NCI-H510A treated with DMSO at 0.1 percent for 48 hours (cell line): ENCODE data around the gene DNM1L.

Experiments used
- DNase-seq: peaks from one replicate; lab custom pipeline; 2025; lab: John Stamatoyannopoulos, UW

The DNM1L gene

DNA sequence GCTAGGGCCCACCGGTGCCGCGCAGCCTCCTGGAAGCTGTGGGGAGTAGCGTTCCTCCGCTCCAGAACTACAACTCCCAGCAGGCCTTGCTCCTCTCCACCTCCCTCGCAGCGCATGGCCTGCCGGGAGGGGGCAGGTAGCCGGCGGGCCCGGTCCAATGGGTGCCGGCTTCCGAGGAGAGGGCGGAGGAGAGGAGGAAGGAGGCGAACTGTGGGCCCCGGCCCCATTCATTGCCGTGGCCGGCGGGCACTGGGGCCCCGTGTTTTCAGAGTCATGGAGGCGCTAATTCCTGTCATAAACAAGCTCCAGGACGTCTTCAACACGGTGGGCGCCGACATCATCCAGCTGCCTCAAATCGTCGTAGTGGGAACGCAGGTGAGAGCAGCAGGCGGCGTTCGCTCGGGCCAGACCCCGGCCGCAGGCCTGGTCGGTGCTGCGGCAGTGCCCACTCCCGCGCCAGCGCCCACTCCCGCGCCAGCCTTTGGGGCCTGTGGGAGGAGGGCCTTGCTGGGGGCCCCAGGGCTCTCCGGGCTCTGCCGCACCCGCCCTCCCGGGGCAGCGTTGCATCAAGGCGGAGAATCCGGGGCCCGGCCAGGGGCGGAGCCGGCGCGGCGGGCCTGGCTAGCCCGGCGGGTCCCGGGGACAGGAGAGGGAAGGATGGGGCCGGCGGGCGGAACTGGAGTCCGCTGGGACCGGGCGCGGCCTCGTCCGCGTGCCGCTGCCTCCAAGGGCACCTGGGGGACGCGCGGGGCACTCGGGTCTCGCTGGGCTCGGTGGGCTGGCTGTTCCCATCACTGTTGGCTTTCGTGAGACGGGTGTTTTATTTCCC lies at the start of gene DNM1L:
TSS of gene DNM1L (plus strand) at position 211 of the 829 bp plus-strand sequence. CDS start at position 274, 63 bp downstream.
- DNase-seq, result peak; percentile 64

DNA sequence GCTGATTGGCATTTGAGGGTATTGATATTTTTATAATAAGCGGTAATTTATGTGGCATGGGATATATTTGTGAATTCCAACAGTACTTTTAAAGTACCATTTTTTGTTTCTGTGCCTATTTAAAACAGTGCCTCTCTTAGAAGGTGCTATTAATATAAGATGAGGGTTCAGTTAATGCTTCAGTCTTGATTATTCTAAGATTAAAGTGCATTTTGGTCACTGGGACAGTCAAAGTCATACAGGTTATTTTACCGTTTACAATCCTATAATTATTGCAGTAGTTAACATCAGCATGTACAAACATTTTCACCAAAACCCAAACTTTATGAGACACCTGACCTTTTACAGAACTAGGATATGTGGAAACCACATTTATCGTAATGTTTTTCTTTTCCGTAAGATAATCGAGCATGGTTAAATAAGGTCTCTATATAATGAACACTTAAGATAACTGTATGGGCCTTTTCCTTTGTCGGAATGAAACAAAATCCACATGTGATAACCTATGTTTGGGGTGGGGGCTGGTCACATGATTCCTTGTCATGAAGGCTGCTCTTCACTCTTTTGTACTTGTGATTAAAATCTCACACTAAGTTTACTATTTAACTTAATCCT lies 37.7 kb upstream of the DNM1L start:
- DNase-seq, result no peak

DNA sequence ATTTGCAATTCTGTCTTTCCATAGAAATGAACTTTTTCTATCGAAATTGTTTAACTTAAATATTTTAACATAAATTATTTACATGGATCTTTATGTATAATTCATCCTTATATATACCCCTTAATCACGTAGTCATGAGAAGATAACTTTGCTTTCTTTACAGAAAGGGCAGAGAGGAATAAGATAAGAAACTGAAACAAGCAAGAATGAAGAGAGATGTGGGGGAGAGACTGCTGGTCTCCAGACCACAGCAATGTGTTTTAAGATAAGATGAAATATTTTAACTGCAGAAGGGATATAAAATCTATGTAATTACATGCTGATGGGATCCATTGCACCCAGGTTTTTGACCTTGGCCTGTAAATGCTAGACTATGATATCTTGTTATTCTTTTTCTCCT lies 34.7 kb upstream of the DNM1L start:
- no peak for DNase-seq

DNA sequence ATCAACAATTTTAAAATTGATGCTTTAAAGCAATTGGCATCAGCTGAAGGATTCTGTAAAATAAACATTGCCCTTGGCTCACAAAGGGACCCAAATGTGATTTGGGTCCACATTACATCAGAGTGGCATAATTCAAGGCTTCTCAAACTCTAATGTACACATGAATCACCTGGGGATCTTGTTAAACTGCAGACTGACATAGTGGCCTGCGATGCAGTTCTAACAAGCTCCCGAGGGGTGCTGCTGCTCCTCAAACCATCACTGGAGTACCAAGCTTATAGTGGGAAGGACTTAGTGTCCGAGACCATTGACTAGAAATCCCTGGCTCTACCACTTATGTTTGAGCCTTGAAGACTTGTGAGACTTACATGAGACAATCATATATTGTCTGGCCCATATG lies 31.8 kb upstream of the DNM1L start:
- DNase-seq, result no peak

DNA sequence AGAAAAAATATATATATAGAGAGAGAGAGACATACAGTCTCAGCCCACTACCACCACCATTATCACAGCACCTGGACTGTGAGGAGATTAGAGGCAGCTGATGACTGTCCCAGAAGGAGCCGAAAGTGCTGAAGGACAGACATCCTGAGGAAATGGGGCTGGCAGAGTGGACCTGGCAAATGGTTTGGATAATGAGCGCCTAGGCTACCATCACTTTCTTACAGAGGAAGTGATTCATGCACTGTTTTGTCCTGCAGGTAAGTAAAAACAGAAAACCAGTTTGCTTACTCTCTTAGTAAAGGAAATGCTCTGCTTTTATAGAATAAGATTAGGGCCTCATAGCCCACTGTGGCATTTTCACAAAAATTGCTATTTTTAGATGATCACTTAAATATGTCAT lies 28.6 kb upstream of the DNM1L start:
- no peak for DNase-seq

DNA sequence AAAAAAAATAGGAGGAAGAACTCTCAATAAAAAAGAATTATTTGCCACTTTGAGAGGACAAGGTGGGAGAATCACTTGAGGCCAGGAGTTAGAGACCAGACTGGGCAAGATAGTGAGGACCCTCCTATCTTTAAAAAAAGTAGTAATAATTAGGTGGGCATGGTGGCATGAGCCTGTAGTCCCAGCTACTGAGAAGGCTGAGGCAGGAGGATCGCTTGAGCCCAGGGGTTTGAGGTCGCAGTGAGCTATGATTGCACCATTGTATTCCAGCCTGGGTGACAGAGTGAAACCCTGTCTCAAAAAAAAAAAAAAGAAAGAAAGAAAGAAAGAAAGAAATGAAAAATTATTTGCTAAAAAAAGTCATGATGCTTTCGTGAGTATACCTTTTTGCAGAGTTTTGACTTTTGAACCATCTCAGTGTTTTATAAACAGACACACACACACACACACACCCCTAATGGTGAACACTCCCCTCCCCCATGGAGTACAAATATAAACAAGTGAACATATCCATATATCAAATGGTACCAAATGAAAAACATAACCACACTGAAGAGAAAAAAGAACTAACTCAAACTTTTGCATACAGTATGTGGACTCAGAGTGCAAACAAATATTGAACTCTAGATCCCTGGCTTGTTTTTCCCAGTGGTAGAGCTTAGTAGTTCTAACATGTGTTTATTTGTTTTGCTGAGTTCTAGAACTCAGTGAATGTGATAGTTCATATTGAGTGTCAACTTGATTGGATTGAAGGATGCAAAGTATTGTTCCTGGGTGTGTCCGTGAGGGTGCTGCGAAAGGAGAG lies 27.7 kb upstream of the DNM1L start:
- no peak for DNase-seq

DNA sequence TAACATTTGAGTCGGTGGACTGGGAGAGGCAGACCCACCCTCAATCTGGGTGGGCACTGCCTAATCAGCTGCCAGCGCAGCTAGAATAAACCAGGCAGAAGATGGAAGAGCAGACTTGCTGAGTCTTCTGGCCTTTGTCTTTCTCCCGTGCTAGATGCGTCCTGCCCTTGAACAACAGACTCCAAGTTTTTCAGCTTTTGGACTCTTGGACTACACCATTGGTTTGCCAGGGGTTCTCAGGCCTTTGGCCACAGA lies 27.2 kb upstream of the DNM1L start:
- no peak for DNase-seq

DNA sequence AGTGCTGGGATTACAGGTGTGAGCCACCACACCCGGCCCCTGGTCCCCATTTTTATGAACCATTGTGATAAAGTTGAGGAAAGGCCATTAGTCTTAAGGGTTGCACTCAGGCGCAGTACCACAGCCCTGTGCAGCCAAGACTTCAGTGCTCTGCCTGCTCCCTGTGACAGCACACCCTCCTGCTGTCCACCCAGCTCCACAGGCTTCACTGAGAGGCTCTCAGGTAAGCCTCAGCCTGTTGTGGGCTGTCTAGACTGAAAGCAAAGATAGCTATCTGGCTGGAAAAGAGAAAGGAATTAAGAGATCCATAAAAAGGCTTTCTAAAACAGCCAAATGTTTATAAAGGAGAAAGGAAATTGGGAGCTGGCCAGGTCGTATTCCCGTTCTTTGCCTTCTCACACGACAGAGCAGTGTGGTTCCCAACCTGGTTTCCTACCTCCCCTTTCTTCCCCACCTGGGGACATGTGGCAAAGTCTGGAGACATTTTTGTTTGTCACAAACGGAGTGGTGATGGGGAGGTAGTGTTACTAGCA lies 19.1 kb upstream of the DNM1L start:
- DNase-seq, result no peak

DNA sequence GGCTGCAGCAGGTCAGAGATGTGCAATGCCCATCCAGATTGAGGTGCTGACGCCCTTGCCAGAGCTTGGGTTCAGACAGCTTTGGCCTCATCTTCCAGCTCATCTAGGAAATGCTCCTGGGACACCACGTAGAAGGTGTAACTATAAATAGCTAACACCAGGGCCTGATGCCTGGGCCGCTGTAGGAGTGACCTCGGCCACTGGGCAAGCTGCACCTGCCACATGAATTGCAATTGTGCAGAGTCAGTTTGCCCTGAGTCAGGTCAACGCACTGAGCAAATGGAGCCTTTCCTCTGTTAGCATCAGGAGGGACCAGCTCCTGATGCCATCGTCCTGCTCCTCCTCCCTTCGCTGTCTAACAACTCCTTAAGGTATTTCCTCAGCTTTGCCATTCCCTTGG lies 17.4 kb upstream of the DNM1L start:
- DNase-seq, result no peak

DNA sequence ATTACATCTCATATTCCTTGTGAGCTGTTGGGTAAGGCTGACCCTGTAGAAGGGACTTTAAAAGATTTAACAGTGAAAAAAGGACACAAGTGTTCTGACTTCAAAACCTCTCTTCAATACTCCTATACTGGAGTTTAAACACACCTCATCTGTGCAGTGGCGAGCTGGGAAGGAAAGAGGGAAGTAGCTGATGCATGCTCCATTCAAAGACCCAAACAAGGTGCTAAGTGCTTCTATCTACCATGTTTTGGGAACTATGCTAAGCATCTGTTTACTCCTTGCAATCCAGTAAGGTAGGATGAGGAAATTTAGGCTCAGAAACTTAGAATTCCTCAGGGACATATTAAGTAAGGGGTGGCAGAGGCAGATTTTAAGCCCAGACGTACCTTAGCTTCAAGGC lies 16.4 kb upstream of the DNM1L start:
- no peak for DNase-seq

DNA sequence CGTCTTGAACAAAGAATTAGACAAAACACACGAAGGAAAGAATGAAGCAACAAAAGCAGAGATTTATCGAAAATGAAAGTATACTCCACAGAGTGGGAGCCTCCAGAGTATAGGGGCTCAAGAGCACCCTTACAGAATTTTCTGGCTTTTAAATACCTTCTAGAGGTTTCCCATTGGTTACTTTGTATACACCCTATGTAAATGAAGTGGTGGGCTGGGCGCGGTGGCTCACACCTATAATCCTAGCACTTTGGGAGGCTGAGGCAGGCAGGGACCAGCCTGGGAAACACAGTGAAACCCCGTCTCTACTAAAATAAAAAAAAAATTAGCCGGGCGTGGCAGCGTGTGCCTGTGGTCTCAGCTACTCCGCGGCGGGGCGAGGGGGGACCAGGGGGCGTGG lies 13.1 kb upstream of the DNM1L start:
- DNase-seq, result no peak

DNA sequence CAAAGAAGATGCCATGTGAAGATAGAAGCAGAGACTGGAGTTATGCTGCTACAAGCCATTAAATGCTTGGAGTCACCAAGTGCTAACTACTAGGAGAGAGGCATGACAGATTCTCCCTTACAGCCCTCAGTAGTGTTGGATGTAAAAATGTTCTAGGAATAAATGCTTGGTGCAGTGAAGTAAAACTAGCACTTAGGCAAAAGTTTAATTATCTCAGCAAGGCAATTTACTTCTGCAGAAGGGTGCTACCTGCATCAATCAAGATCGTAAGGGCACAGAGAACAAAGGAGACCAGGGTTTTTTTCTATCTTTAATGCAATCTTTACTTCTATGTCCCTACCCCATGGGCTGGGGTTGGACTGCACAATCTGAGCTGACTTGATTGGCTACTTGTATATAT lies 9.5 kb upstream of the DNM1L start:
- no peak for DNase-seq

DNA sequence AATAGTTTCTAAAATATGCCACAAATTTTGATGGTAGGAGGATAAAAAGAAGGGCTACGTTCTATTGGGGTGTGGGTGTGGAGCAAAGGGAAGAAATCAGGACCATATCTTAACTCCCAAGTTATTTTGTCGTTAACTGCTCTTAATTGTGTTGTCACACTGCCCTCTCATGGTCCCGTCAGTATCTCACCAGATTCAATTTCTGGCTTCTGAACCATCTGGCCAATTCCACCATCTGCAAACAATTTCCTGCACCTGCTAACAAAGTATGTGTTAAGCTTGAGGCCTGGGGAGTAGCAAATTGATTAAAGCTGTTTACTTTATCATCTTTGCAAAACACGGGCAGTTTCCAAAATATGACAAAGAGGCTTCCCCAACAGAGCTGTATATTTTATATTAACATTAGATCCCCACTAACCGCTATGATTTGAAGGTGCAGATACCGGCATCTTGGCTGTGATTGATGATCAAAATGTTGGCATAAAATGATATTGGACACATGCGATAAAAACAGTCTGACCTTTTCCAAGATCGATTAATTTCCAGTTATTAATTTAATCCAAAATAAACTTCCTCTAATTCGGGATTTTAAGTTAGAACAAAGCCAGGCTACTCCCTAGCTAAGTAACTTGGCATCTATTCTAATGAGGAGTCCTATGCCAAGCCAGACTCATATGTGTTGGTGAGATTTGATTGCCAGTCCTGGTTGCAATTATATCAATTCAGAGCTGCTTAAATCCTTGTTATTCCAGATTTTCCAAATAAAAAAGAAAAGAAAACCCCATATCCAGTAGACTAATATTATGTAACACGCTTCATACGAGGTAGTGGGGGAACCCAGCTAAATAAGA lies 6.9 kb upstream of the DNM1L start:
- DNase-seq, result peak; percentile 51

DNA sequence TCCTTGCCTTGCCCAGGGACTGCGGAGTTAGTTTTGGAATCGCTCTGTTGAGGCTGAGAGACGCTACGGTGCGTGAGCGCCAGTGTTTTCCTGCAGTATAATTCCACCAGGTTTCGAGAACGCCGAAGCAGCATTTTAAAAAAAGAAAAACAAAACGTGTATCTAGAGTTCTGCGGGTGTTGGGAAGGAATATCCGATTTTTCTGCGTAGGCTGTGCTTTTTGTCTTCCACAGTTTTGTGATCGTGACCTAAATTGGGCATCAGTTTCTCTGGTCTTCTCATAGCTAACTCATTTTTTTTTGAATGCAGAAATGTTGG lies 778 bp downstream of the DNM1L start:
- no peak for DNase-seq

DNA sequence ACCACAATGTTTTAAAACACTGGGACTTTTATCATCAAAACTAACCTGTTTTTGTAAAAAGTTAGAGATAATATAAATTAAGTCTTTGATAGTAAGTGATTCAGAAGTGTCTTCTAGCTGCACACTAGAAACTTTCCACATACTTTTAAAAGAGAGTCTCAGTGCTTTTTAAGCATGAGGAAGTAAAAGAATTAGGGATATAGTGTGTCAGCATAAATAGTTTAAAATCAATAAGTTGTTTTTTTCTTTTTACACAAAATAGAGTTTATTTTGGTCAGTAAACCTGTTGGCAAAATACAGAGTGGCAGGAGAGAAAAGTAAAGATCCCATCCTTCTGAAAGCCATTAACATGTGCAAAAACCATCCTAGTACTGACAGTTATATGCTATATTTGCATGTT lies 1.7 kb downstream of the DNM1L start:
- DNase-seq, result no peak

DNA sequence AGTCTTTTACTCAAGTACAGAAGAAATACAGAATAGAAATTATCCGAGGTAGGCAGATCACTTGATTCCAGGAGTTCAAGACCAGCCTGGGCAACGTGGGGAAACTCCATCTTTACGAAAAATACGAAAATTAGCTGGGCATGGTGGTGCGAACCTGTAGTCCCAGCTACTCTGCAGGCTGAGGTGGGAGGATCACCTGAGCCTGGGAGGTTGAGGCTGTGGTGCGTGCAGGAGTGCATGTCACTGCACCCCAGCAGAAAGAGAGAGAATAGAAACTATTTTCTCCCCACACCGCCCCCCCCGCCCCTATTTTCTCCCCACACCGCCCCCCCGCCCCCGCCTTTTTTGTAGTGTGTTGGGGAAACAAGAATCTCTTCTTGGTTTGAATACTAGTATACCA lies 2.2 kb downstream of the DNM1L start:
- DNase-seq, result no peak

DNA sequence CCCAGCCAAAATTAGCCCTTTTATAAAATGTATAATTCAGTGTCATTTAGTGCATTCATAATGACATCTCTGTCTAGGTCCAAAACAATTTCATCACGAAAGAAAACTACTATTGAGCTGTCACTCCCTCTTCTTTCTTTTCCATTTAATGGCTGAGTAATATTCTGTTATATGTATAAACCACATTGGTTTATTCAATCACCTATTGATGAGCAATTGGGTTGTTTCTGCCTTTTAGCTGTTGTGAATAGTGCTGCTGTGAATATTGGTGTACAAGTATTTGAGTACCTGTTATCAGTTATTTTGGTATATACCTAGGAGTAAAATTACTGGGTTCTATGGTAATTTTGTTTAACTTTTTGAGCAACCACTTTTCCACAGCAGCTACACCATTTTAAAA lies 7.2 kb downstream of the DNM1L start:
- DNase-seq, result no peak

DNA sequence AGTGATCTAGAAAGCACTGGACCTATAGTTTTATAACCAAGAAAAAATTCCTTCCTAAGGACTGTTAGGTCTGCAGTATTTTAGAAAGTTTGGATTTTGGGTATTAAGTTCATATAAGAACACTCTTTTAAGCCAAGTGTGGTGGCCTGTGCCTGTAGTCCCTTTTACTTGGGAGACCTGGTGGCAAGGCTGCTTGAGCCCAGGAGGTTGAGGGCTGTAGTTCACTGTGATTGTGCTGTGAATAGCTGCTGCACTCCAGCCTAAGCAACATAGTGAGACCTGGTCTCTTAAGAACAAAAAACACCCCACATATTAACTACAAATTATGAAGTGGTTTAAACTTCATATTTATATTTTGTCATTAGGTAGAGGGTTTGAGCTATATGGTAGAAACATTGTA lies 9.7 kb downstream of the DNM1L start:
- DNase-seq, result no peak

DNA sequence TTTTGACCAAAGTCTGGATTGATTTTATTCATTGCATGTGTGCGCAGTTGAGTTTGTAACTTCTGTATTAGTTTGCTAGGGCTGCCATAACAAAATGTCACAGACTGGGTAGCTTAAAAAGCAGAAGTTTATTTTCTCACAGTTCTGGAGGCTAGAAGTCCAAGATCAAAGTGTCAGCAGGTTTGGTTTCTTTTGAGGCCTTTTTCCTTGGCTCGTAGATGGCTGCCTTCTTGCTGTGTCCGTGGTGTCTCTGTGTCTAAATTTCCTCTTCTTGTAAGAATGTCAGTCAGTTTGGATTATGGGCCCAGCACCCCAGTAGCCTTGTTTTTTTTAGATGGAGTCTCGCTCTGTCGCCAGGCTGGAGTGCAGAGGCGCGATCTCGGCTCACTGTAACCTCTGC lies 11.8 kb downstream of the DNM1L start:
- no peak for DNase-seq

DNA sequence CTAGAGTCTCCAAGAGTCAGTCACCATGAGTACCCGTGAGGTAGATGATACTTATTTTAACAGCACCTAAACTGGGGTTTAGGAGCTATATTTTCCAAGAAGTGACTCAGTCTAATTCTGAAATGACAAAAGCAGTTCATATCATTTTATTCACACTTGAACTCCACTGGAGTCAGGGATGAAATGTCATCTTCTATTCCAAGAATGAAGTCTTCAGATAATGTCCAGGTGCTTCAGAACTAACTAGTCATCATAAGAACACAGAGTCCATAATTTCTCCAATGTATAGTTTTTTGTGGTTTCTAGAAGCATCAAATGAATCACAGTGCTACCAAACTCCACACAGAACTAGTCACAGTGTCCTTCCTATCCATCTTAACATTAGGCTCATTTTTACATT lies 13.3 kb downstream of the DNM1L start:
- DNase-seq, result no peak

DNA sequence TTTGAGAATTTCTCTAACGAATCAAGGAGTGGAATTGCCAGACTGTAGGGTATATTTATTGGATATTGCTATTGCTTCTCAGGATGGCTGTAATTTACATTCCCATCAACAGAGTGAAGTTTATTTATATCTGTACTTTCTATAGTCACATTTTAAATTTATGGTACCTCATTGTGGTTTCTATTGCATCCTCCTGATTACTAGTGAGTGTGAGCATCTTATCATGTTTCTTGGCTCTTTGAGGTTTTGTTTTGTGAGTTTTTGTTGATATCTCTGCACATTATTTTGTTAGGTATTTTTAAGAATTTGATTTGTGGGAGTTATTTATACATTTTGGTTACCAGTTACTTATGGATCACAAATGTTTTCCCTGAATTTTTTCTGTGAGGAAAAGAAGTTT lies 13.9 kb downstream of the DNM1L start:
- DNase-seq, result no peak

DNA sequence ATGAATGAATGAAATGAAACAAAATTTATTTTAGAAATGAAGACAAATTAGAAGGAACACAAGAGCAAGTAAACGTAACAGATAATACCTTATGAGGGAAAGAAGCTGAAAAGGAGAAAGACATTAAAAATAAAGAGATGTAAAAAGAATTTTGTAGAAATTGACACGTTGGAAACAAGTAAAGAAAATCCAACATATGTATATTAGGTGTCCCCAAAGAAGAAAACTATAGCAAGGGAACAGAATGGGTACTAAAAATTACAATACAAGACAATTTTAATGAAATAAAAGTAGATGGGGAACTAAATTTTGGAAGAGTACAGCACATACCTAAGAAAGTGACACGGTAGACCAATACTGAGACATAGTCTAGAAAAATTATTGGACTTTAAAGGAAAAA lies 16.7 kb downstream of the DNM1L start:
- no peak for DNase-seq
